HUDEP-2 (cell line): ENCODE results near the gene NUS1.
"Not testable (repeated sequence)": the region's sequence is repeated elsewhere in the genome, so short reads cannot be mapped to it uniquely, and the experiment has no call there.

ENCODE experiments used
- DNase-seq, 76 experiments: peaks; one replicate each; lab custom pipeline; 2025; ENCODE audit not compliant: unreplicated experiment in 76 of 76; lab: John Stamatoyannopoulos, UW

The NUS1 gene

GRCh38 chr6:117706936-117707509 lies 31.8 kb downstream of the NUS1 start:
- DNase-seq: peak in 2 of 76 experiments; percentile 48 to 54

DNA sequence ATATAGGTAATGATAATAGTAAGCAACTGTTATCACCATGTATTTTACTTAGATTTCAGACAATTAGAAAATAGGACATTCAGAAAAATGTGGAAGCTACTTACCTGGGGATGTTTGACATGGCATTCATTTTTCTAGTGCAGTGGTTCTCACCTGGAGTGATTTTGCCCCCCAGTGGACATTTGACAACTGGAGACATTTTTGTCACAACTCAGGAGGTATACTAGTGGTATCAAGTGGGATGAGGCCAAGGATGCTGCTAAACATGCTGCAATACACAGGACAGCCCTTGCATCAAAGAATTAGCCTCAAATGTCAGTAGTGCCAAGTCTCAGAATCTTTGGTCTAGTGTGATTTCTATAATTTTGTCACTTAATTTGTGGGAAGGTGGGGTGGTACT lies 36.1 kb downstream of the NUS1 start:
- peak in 1 of 76 experiments; percentile 9 for DNase-seq

DNA sequence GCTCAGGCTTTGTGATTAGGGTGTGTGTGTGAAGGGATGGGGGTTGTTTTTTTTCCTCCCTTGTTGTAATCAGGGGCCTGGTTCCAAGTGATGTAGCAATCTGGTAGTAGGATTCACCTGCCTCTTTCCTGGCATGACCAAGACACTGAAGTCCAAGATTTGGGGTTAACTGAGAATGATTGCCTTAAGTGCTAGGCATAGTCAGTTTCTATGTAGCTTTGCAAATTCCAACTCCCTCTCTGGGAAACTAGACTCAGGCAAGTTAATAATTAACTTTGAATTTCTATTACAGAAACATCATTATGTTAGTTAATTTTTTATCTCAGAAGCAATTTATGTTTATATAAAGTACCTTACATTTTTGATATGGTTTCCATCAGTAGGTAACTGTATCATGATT lies 43.6 kb downstream of the NUS1 start:
- no peak for DNase-seq

GRCh38 chr6:117721520-117721919 lies 46.3 kb downstream of the NUS1 start:
- not testable (repeated sequence) for DNase-seq

DNA sequence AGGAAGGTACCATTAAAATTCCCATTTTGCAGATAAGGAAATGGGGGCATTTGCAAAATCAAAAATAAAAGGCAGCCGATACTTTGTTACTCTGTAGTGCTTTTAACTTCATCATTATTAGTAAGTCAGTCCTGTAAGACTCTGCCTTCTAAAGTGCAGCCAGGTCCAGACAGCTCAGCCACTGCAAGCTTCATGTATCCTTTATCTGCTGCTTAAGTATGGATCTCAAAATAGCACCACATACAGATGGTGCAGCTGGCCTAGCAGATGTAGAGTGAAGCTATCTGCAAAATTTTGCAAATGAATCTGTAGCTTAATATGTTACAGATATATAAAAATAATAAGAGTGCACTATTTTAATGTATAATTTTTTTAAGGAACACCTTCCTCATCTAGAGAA lies 53.4 kb downstream of the NUS1 start:
- no peak for DNase-seq

DNA sequence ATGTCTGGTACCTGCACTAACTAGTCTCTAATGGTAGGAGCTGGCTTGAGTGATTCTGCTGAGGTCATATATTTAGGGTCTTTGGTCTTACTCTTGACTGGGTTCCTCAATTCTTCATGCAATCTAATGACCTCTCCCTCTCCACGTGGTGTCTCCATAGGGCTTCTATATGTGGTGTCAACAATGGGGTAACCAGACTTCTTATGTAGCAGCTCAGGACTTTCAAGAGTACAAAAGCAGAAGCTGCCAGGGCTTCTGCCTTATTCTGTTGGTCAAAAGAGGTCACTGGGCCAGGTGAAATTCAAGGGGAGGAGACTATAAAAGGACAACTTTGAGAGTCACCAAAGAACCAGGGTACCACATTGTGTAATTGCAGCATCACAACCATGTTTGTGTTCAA lies 54.3 kb downstream of the NUS1 start:
- no peak for DNase-seq

GRCh38 chr6:117733341-117733740 lies 58.1 kb downstream of the NUS1 start:
- peak in 8 of 76 experiments; percentile 12 to 40 (median 28) for DNase-seq

DNA sequence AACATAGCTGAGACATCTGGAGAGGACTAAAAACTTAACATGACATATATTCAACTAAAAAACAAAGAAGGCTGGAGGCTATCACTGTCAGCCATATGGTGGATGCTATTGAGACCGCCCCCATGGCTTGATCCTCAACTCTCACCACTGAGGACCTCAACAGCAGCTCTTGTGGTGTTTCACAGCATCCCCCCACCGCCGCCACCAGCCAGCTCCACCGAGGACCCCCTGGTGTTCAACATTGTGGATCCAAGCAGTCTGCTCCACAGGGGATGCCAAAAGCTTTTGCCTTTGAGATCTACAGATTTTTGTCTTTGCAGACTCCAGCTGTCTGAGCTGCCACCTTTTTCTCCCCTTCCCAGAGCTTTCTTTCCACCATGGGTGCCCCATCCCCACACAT lies 64.6 kb downstream of the NUS1 start:
- DNase-seq: no peak

- peak in 67 of 76 experiments; percentile 6 to 91 (median 55) for DNase-seq
These were observed 65.3 kb downstream of the NUS1 start for GRCh38 chr6:117740605-117741004.

DNA sequence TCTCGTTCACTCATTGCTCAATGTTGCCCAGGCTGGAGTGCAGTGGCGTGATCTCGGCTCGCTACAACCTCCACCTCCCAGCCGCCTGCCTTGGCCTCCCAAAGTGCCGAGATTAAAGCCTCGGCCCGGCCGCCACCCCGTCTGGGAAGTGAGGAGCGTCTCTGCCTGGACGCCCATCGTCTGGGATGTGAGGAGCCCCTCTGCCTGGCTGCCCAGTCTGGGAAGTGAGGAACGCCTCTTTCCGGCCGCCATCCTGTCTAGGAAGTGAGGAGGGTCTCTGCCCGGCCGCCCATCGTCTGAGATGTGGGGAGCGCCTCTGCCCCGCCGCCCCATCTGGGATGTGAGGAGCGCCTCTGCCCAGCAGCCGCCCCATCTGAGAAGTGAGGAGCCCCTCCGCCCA lies 75.4 kb downstream of the NUS1 start:
- not testable (repeated sequence) for DNase-seq
